ENCODE measurements around the gene ROBO1. TPM values are rescaled to one million over a fixed set of nuclear protein-coding genes. Genes with fewer than 3 reads are reported as not detected.

ROBO1 gene
- total RNA-seq, 4 donors from 2014 or later: 12.3 to 112 (median 27.1) TPM

- Histone ChIP-seq H3K27me3 (no peaks in the 10 kb centered on the region), H3K9me3 (no peaks in the 10 kb centered on the region), H3K36me3 (no peaks in the 10 kb centered on the region), H3K4me1 (no peaks in the 10 kb centered on the region), H3K27ac (no peak overlapping the region), H3K4me3 (no peak overlapping the region)
- no peak for DNase-seq
- intact Hi-C loops (cut with DNase I; ENCODE audit: low total_unique reads): no loop called here
- no peak for TF ChIP-seq POLR2A (IDR thresholded peaks at IDR 0.05)
- TF ChIP-seq CTCF (IDR thresholded peaks at IDR 0.05): no peak
Observed at GRCh38 chr3:79236496-79236895, 531.3 kb downstream of the ROBO1 start.

GRCh38 chr3:79233431-79234060 is 534.3 kb downstream of the ROBO1 start:
- H3K27ac ChIP-seq: no peak overlapping the region
- TF ChIP-seq CTCF (IDR thresholded peaks at IDR 0.05) (no peak), POLR2A (IDR thresholded peaks at IDR 0.05) (no peak)
- H3K4me3 ChIP-seq: no peak overlapping the region
- no peak for DNase-seq
- no peaks in the 10 kb centered on the region for H3K36me3 ChIP-seq
- no peaks in the 10 kb centered on the region for H3K27me3 ChIP-seq
- H3K9me3 ChIP-seq: no peaks in the 10 kb centered on the region
- no peaks in the 10 kb centered on the region for H3K4me1 ChIP-seq
- intact Hi-C loops (cut with DNase I; ENCODE audit: low total_unique reads): no loop called here

- TF ChIP-seq POLR2A (IDR thresholded peaks at IDR 0.05) (no peak), CTCF (IDR thresholded peaks at IDR 0.05) (no peak)
- H3K27ac ChIP-seq: no peak overlapping the region
- intact Hi-C loops (cut with DNase I; ENCODE audit: low total_unique reads): no loop called here
Observed at GRCh38 chr3:79230266-79230665, 537.5 kb downstream of the ROBO1 start.

GRCh38 chr3:79217096-79217495 is 550.7 kb downstream of the ROBO1 start:
- no peaks in the 10 kb centered on the region for H3K36me3 ChIP-seq
- H3K27me3 ChIP-seq: no peaks in the 10 kb centered on the region
- no peak overlapping the region for H3K4me3 ChIP-seq
- no peak overlapping the region for H3K27ac ChIP-seq
- no peaks in the 10 kb centered on the region for H3K4me1 ChIP-seq
- TF ChIP-seq CTCF (IDR thresholded peaks at IDR 0.05) (no peak), POLR2A (IDR thresholded peaks at IDR 0.05) (no peak)
- no peak for DNase-seq
- H3K9me3 ChIP-seq: no peaks in the 10 kb centered on the region
- intact Hi-C loops (cut with DNase I; ENCODE audit: low total_unique reads): no loop called here

More at GRCh38 chr3:79230266-79230665, 537.5 kb downstream of the ROBO1 start:
- H3K9me3 ChIP-seq: no peaks in the 10 kb centered on the region
- H3K4me1 ChIP-seq: no peaks in the 10 kb centered on the region
- H3K27me3 ChIP-seq: no peaks in the 10 kb centered on the region
- no peak for DNase-seq
- no peak overlapping the region for H3K4me3 ChIP-seq
- H3K36me3 ChIP-seq: no peaks in the 10 kb centered on the region

- TF ChIP-seq CTCF (IDR thresholded peaks at IDR 0.05): no peak
- TF ChIP-seq POLR2A (IDR thresholded peaks at IDR 0.05): no peak
- Histone ChIP-seq H3K27me3 (no peaks in the 10 kb centered on the region), H3K9me3 (no peaks in the 10 kb centered on the region), H3K4me1 (no peaks in the 10 kb centered on the region), H3K36me3 (no peaks in the 10 kb centered on the region), H3K4me3 (no peak overlapping the region), H3K27ac (no peak overlapping the region)
- intact Hi-C loops (cut with DNase I; ENCODE audit: low total_unique reads): no loop called here
- DNase-seq: no peak
Observed at GRCh38 chr3:79215286-79215685, 552.5 kb downstream of the ROBO1 start.
